GM21526 (cell line): ENCODE measurements around the gene ABCD2.
"Not testable (repeated sequence)": the region's sequence is repeated elsewhere in the genome, so short reads cannot be mapped to it uniquely, and the experiment has no call there.

Experiments used
- ATAC-seq: cut with Tn5 transposase; IDR thresholded peaks from one replicate; pipeline ENCODE4 v1.9.1; 2021; ENCODE audit warnings: moderate library complexity; ENCODE audit not compliant: unreplicated experiment, low FRiP score

Gene ABCD2

DNA sequence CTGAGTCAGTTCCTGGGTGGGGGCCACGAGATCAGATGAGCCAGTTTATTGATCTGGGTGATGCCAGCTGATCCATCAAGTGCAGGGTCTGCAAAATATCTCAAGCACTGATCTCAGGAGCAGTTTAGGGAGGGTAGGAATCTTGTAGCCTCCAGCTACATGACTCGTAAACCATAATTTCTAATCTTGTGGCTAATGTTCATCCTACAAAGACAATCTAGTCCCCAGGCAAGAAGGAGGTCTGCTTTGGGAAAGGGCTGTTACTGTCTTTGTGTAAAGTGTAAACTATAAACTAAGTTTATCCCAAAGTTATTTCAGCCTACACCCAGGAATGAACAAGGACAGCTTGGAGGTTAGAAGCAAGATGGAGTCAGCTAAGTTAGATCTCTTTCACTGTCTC, 75.4 kb downstream of the ABCD2 start:
- not testable (repeated sequence) for ATAC-seq

DNA sequence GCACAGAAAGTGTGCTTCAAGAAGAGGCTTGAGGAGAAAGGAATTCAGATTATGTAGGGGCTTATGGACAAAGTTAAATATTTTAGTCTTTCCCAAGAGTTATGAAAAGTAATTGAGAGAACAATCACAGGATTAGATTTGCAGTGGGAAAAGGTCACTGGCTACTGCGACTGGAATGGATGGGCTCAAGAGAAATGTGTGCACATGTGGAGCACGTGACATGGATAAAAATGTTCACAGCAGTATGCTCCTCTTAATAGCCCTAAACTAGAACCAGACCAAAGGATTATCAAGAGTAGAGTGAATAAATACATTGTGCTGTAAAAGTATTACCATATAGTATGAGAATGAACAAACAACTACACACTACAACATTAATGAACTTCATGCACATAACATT, 78.1 kb downstream of the ABCD2 start:
- no peak for ATAC-seq

GRCh38 chr12:39538679-39539104, 80.9 kb downstream of the ABCD2 start:
- ATAC-seq: no peak

DNA sequence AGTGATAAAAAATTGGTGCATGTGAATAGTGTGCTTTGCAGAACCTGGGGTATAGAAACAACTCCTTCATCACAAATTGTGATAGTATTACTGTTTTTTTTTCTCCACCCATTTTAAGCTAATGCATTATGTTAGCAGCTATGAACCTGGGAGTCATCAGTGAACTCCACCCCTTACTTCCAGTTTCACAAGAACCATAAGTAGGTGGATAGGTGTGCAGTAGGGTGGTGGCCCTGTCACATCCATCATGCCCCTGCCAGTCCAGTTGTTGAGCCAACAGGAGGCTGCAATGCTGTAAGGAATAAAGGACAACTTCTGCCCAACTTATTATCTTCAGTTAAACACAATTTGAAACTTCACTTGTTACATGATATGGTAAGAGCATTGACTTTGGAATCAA, 85.7 kb downstream of the ABCD2 start:
- ATAC-seq: no peak

DNA sequence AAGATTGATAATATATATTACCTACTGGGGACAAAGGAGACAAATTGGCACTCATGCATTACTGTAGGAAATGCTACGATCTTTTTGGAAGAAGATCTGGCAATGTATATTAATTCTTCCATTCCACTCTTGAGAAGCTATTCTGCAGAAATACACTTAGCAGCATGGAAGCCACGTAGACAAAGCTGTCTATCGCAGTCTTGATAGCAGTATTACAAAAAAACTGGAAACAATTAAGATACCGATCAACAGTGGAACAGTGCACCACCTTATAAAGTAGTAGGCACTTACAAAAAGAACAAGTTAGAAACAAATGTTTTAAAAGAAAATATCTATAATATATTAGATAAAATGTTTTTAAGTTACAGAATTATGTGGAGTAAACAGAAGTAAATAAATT, 87.2 kb downstream of the ABCD2 start:
- no peak for ATAC-seq

DNA sequence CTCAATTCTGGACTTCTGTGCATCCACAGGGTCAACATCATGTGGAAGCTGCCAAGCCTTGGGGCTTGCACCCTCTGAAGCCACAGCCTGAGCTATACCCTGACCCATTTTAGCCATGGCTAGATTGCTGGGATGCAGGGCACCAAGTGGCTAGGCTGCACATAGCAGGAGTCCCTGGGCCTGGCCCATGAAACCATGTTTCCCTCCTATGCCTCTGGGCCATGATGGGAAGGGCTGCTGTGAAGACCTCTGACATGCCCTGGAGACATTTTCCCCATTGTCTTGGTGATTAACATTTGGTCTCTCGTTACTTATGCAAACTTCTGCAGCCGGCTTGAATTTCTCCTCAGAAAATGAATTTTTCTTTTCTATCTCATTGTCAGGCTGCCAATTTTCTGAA, 92.6 kb downstream of the ABCD2 start:
- no peak for ATAC-seq

DNA sequence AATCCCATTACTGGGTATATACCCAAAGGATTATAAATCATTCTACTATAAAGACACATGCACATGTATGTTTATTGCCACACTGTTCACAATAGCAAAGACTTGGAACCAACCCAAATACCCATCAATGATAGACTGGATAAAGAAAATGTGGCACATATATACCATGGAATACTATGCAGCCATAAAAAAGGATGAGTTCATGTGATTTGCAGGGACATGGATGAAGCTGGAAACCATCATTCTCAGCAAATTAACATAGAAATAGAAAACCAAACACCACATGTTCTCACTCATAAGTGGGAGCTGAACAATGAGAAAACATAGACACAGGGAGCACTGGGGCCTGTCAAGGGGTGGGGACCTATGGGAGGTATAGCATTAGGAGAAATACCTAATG, 97.4 kb downstream of the ABCD2 start:
- ATAC-seq: not testable (repeated sequence)

DNA sequence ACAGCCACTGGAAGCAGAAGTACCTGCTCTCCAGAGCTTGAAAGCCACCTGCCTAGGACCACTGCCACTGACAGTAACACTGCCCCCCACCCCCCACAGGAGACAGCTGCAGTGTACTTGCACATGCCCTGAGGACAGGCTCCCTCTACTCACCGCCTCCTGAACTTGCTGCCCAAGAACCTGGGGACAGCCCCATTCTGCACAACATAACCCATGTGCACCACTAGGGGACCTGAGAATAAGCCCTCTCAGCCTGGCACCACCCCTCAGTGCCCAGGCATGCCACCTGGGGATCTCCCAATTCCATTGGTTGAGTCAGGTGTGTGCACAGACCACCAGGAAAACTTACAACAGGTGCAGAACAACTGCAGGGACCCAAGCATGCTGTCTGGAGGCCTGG, 109.6 kb downstream of the ABCD2 start:
- ATAC-seq: no peak

DNA sequence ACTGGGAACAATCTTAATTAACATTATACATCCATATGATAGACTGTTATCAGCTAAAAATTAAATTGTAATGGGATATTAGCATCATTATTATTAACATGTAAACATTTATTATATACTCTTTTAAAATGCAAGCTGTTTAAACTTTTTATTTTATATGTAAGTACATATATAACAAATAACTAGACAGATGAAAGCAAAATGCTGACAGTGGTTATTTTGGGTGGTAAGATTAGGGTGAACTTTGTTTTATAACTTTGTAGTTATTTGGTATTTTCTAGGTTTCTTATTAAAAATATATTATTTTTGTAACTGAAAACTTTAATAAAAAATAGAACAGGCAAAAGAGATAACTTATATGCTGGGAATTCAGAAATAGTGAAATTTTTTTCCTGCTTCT, 114.0 kb downstream of the ABCD2 start:
- no peak for ATAC-seq

GRCh38 chr12:39505023-39505422, 114.6 kb downstream of the ABCD2 start:
- ATAC-seq: no peak

DNA sequence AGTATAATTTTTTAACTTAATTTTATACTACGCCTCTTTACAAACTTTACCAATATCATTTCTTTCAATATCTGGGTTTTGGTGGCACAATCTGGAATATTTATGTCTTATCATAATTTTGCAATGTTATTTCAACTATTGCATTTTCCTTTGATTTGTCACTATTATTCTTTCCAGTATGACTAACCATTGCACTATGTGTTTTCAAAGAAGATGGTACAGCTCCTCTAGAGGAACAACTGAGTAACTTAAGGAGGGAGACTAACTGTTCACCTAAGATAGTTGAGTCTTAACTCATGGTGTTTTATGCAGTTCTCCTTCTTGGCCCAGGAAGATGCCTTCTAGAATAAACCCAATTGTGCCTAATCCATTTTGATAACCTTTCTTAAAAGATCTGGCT, 116.2 kb downstream of the ABCD2 start:
- no peak for ATAC-seq

DNA sequence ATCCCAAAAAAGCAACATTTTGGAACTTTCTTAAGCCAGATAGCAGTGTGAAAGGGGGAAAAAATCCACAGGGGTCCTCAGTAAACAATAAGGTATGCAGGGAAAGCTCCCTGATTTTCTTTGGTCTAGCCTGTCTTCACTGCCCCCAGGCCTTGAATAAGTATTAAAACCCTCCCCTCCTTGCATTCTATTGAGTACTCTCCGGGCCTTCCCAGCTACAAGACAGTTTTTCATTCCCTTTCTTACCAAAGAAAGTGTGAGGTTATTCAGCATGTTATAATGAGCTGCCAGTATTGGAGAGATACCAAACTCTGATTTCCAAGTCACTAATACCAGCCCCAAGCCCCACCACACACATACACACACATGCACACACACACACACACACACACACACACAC, 116.9 kb downstream of the ABCD2 start:
- no peak for ATAC-seq
